NCI-H187 treated with DMSO at 0.1 percent for 48 hours (cell line): ENCODE results near the gene PPIF.
A peak's percentile ranks its signal among the peaks of the same experiment; 100 is the strongest.
"Not testable (repeated sequence)": the region's sequence is repeated elsewhere in the genome, so short reads cannot be mapped to it uniquely, and the experiment has no call there.

Experiments used
- DNase-seq: peaks from one replicate; lab custom pipeline; 2025; lab: John Stamatoyannopoulos, UW

PPIF gene

DNA sequence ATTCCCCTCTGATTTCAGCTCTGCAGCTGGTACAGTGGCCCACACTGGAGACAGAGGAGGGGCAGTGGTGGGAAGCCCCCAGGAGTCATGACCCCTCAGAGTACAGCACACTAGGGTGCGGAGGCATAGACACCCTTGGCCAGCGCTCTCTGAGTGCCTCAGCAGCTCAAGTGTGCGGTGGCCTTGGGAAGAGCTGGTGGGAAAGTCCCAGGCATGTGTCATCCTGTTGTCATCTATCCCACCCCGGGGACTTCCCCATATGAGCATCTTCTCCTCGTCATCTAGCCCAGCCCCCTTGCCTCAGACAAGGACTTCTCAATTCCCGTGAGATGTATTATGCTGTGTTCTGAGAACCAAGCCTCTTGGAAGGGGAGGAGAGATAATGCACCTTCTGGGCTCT is 15.6 kb upstream of the PPIF start:
- DNase-seq, result no peak

DNA sequence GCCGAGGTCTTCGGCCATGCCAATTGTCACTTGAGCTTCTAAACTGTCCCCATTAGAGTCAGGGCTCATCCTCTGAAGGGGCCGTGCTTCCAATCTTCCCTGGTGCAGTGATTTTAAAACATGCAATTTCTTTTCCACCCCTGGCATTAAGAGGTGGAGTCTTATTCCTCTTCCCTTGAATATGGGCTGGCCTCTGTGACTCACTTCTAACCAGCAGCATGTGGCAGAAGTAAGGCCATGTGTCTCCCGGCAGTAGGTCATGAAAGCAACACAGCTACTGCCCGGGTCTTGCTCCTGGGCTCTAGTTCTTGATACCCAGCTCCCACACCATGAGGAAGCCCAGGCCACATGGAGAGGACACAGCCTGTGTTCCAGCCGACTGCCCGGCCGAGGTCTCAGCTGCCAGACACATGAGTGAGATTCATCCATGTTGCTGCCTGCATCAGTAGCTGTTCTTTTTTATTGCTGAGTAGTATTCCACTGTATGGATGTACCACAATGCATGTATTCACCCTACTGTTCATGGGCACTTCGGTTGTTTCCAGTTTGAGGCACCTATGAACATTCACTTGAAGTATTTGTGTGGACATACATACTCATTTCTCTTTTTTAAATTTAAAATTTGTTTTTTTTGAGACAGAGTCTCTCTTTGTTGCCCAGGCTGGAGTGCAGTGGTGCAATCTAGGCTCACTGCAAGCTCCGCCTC is 14.5 kb upstream of the PPIF start:
- not testable (repeated sequence) for DNase-seq

DNA sequence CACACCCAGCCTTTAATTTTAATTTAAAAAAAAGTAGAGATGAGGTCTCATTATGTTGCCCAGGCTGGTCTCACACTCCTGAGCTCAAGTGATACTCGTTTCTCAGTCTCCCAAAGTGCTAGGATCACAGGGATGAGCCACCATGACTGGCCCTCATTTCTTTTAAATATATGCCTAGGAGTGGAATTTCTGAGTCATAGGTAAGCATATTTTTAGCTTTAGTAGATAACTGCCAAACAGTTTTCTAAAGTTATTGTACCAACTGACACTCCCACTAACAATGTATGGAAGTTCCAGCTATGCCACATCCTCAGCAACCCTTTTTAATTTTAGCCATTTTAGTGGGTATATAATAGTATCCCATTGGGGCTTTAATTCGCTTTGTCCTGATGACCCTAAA is 13.8 kb upstream of the PPIF start:
- DNase-seq, result no peak

DNA sequence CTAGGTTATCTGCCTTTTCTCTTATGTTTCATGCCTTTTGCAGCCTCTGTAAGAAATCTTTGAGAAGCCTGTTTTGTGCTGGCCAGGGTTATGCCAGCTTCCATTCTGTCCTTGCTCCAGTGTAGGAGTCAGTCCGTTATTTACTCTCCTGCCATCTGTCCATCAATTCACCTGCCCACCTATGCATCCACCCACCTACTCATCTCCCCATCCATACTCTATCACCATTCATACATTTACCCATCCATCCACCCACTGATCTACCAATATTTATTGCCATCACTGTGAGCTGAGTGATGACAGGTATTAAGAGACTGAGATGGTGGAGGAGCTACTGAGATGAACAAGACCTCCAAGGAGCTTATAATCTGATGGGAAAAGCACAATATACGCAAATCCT is 12.7 kb upstream of the PPIF start:
- DNase-seq, result no peak

DNA sequence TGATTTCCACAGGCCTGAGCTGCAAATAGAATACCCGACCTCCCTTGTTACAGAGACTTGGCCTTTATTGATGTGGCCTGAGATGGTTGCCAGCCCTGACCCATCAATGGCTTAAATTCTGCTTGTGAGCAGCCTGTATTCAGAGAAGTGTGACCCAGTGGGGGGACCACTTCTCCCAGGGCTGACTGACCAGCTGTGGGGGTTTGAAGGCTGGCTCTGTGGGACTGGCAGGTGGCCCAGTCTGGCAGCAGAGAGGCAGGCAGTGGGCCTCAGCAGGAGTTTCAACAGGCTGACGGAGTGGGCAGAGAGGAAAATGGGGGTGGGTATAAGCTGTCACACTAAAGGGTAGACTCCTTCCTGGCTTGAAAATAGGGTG is 12.2 kb upstream of the PPIF start:
- DNase-seq, result no peak

DNA sequence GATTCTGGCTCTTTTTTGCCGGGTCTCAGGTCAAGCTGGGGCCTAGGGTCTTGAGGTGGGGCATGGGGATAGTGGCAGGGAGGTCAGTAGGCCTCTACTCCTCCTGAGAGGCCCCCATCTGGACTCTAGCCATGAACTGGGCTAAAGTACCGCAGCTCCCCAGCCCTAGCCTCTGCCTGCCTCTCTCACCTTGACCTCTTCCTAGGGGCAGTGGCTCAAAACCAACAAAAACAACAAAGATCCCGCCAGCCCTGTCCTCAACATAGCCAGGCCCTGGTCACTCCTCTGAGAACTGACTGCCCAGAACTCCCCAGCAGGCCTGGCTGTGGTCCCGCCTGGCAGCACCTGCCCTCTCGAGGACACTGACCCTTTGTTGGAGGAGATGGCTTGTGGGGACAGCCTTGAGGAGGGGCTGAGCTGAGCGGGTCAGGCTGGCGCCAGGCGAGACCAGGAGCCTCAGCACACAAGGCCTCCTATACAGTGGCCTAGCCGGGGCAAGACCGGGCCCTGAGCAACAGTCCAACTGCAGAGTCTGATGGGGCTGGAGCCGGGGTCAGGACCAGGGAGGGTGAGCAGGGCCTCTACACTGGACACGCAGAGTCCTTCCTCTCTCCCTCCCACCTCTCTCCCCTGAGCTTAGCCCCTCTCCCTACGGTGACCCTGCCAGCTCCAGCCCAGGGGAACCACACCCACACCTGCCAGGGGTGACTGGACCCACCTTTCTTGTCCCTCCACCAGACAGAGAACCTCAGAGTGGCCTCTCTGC is 11.6 kb upstream of the PPIF start:
- DNase-seq, result no peak

DNA sequence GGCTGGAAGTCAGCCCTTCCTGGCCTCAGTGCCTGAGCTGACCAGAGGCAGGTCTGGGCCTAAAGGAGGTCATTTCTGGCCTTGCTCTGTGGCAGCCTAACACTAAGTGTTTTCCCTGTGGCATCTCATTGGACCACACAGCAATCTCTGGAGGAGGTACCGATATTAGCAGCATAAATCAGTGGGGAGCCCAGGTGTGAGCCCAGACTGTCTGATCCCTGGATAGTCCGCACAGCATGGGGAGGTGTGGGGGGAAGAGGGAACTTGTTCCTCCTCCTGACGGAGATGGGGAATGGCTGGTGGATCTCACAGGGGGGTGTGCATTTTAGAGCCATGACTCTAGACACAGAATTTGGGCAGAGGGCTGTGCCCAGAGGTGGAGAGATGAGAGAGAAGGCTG is 11.0 kb upstream of the PPIF start:
- DNase-seq, result no peak

DNA sequence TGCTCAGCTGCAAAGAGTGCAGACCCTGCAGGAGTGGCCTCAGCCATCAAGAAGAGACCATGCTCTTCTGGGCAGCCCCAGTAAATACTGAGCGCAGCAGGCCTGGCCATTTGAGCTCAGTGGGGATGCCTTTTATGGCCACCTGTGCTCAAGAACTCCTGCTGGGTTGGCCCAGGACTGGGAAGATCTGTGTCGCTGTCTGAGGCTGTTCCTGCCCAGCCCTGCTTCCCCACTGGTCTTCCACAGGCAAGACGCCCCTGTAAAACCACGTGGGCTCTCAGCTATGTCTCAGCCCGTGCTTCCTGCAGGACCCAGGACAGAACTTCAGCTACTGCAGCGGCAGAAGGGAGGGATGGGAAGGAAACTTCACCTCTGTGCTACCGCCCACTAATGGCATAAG is 10.5 kb upstream of the PPIF start:
- DNase-seq, result no peak

DNA sequence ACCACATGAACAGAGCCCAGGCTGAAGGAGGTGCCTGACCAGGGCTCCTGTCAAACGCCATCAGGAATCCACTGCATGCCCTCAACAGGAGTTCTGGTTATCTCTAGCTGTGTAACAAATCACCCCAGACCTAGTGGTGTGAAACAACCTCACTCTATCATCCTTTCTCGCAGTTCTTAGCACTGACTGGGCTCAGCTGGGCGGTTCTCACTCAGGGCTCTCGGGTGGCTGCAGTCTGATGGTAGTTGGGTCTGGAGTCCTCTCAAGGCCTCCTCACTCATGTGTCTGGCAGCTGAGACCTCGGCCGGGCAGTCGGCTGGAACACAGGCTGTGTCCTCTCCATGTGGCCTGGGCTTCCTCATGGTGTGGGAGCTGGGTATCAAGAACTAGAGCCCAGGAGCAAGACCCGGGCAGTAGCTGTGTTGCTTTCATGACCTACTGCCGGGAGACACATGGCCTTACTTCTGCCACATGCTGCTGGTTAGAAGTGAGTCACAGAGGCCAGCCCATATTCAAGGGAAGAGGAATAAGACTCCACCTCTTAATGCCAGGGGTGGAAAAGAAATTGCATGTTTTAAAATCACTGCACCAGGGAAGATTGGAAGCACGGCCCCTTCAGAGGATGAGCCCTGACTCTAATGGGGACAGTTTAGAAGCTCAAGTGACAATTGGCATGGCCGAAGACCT is 9.3 kb upstream of the PPIF start:
- not testable (repeated sequence) for DNase-seq

DNA sequence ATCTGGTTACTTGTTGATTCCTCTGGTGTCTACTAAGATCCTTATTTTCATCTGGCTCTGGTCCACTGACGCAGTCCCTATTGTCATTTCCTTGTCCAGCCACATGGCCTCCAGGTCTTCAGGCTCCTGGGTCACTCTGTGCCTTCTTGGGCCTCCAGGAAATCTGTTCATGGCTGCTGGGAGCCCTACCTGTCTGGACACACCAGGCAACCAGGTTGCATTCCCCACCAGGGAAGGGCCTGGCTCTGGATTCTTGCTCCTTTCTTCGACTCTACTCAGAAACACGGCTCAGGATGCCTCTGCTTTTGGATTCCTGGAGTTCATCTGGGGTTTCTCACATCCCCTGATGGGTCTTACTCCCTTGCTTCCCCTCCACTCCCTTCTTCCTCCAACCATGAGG is 8.0 kb upstream of the PPIF start:
- DNase-seq, result no peak

DNA sequence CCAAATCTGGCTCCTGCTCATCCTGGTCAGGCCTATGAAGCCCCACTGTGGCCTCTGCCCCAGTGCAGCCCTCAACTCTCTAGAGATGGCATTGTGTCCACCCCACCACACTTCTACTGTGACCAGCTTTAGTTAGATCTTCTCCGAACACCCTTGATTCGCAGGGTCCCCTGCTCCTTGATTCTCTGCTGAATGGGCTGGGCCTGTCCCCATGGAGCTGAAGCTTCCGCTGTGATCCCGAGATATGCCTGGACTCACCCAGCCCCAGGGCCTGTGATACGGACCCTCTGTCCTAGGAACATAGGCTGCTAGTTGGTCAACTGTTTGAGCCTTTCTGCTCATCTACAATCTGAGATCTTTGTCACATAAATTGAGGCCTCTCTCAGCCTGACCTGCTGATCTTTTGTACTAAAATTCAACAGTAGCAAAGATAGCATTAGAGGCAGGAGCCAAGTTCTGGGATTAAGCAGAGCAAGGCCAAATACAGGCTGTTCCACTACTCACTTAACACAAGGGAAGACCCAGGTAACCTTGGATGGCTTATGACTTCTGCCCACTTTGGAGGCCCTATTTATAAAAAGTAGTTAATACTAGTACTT is 6.5 kb upstream of the PPIF start:
- no peak for DNase-seq

DNA sequence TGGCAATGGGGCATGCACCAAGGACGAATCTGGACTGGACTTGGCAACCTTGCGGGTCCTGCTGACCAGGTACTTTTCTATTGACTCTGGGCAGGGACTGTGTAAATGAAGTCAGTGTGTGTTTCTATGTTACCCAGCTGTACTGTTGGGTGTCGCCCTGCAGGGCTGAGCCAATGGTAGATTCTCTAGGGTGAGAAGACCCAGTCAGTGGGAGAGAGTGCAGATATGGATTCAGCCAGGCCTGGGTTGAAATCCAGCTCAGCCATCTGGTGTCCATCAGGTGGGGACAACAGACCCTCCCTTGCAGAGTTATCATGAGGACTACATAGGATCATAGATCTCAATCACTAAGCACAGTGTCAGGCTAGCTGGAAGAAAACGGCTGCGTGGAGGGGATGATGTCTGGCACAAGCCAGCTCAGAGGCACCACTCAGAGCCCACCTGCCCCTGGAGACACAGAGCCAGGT is 4.9 kb upstream of the PPIF start:
- DNase-seq, result no peak

DNA sequence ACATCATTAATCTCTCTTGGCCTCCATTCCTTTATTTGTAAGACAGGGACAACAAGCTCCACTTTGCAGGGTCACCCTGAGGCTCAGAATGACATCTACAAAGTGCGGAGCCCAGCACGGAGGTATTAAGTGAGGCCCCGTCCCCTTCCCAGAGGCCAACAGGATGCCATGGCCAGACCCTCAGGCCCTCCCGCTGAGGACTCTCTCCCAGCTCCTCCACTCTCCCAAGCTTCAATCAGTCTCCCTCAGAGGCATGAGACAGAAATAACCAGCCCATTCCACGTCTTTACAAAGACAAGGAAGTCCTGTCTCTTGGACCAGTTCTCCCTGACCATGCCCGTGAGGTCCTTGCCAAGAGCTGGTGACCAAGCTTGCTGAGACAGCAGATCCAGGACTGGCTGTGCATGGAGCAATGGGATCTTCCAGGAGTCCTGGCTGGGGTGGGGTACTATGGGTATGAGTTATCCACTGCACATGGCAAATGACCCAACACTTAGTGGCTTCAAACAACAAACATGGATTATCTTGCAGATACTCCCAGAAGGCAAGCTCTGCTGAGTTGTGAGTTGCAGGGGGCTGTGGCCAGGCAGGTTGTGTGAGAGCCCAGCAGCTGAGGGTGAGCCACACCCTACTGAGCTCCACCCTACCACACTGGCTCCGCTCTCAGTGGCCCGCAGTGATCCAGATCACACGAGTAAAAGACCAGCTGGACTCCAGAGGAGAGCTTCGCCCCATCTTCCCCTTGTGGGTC is 4.3 kb upstream of the PPIF start:
- DNase-seq, result no peak

DNA sequence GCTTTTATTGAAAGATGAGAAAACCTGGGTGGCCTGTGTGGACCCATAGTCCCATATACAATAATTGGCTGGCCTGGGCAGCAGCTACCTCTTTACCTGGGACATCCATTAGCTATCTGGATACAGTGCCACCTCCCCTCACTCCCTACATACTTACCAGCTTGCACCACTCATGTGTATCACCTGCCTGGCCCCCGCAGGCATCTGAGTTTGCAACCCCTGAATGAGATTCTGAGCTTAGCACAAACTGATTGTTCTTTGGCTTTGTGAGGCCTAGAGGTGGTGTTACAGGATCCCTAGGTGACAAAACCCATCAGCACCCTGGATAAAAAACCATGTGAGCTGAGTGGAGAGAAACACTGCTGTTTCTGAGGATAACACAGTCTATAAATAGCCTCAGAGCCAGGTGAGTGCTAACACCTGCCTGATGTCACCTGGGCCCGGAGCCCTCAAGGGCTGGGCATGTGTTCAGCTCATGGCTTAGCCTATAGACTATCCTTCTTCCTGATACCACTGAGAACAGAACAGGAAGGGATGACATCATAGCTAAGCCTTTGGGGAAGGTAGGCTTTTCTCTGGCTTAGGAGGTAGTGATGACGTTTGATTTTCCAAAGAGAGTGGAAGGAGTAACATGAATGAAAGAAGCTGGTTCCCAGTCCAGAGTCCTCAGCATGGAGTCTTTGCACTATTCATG is 2.6 kb upstream of the PPIF start:
- DNase-seq, result peak; percentile 67

DNA sequence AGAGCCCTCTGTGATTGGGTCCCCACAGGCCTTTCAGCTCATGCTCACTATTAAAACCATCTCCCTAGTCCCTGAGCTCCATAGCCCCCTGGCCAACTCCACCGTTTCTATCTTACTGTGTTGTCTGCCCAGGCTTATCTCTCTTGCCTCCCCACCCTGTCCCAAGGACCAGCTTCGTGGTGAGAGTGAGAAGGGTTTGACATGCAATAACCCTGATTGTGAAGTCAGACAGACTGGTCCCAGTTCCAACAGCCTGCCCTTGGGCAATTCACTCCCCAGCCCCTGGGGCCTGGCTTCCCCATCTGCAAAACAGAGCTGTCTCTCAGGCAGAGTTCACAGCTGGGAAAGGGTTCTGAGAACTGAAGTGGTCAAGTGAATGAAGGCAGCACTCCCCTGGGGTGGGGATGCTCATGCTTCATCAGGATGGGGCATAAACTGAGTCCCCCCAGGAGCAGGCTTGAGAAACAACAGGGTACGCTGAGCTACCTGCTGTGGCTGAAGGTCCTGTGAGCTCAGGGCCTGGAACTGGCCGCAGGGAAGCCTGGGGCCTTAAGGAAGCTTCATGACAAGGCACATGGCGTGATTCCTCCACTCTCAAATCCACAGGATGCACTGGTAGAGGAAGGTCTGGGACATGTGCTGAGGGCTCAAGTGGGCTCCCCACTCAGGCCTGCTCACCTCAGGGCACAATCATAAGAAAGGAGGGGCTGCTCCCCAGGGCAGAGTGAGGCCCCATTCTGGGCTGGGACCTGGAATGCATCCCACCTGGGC is 1.8 kb upstream of the PPIF start:
- no peak for DNase-seq

DNA sequence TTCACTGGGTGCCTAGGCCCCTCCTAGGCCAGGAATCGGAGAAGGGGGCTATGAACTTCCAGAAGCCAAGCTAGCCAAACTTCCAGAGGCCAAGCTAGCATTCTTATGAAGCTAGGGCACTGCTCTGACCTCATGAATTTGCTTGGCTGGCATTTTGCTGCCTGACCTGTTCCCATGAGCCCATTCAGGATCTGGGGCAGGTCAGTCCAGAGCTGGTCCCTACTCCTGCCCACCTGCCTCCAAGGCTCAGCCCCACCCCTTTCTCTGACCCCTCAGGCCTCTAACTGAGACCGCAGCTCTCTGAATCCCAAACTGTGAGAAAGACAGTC is 1.3 kb upstream of the PPIF start:
- DNase-seq, result no peak

DNA sequence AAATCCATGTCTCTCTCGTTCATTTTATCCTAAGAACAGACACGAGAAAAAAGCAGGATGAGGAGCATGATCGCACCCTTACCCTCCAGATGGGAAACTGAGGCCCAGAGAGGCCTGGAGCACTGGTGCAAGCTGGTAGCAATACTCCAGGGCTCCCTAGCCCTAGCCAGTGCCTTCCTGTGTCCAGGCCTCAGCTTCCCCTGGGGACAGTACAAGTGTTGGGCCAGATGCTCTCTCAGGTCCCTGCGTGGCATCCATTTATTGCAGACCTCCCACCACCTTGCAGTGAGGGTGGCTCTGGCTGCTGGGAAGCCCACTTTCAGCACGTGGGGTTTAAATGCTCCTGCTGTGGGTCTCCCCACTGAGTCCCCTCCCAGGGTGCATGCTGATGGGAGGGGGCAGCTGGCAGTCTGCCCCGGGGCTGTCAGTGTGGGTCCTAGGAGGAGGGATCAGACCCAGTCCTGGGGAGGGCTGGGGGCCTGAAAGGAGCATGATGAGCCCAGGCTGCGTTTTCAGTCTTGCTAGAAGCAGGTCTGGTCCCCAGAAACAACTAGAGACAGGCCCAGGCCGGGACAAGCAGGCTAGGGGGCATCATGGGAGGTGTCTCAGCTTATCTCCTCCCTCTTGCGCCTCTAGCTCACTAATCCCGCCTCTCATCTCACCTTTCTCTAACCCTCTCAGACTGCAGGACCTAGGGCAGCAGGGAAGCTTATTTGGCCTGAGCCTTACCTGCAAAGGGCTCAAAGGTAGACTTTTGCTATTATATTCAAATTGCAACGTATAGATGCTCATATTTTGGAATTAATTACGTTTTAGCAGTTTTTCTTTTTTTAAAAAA is 662 bp upstream of the PPIF start:
- DNase-seq, result no peak

DNA sequence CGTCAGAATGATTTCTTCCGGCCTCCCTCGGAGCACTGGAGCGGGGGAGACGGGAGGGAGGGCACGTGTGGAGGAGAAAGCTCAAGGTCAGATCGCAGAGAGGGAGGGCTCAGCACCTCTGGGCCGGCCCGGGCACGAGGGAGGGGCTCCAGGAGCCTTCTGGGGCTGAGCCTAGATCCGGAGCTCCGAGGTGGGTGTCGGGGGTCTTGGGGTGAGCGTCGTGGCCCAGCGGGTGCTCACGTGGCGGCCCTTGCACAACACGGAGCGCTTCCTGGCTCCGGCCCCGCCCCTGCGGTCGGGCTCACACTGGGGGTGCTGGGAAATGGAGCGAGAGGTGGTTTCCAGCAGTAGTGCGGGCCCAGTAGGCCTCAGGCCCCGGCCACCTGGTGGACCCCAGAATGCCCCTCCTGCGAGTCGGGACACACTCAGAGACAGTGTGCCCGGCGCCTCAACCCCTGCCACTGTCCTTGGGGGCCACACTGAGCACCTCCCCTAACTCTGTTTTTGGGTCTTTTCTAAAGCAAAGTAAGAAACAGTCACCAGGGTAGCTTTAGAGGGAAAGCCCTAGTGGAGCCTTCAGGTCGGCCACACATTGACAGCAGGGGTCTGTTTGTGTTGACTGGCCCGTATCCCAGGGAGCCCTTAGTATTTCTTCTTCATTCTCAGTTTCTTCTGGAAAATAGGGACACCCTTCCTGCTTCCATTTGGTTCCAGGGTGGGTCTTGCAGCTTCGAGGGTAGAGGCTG is 798 bp downstream of the PPIF start:
- no peak for DNase-seq

DNA sequence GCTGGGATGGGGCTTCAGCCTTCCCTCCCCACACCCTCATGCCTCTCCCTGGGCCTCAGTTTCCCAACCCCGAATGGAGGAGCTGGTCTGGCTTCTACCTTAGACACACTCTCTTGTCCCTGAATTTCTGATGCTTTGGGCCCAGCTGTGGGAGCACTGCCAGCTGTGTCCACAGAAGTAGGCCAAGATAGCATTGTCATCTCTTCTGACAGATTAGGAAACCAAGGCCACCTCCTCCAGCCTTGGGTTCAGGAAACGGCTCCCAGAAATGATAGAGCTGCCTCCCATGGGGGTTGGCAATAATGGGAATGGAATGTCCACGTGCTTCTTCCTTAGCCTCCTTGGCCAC is 1.3 kb downstream of the PPIF start:
- no peak for DNase-seq
